Esophagus muscularis mucosa (tissue), 3 donors: ENCODE measurements around the gene MISP.

Experiments used
- CTCF ChIP-seq, 3 experiments: fragments of 200-600 bp in 2 of 3; fragments of 450-650 bp in 1 of 3; sonication (generic) in 2 of 3; IDR thresholded peaks; one replicate each; pipeline ENCODE4 v1.5.1; 2017 to 2019; ENCODE audit warnings: antibody characterized with exemption in 3 of 3, mild to moderate bottlenecking in 2 of 3, moderate library complexity in 1 of 3
- POLR2A ChIP-seq: fragments of 450-650 bp; IDR thresholded peaks from one replicate; pipeline ENCODE4 v1.6.1; 2017; ENCODE audit warnings: antibody characterized with exemption, moderate library complexity, mild to moderate bottlenecking, low read depth
- POLR2AphosphoS5 ChIP-seq, 2 donors: sonication (generic); formaldehyde crosslinking; IDR thresholded peaks; one replicate each; pipeline ENCODE4 v1.6.1; 2017; ENCODE audit warnings: antibody characterized with exemption in 2 of 2

DNA sequence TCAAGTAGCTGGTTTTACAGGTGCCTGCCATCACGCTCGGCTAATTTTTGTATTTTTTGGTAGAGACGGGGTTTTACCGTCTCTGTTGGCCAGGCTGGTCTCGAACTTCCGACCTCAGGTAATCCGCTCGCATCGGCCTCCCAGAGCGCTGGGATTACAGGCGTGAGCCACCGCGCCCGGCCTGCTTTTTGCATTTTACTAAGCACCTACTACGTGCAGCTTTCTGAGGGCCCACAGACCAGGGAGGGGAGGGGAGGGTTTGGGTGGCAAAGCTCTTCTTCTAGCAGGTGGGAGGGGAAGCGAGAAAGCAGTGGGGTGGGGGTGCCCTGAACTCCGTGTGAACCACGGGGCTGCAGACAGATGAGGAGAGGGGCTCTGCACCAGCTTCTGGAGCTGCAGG is 27.2 kb upstream of the MISP start:
- no peak for TF ChIP-seq CTCF (IDR thresholded peaks at IDR 0.05)
- no peak for TF ChIP-seq POLR2AphosphoS5 (IDR thresholded peaks at IDR 0.05)
- no peak for TF ChIP-seq POLR2A
